Dermis microvascular lymphatic vessel endothelial cell (primary cell): ENCODE data around the gene ADCY7. TPM values are rescaled to one million over a fixed set of nuclear protein-coding genes. Genes with fewer than 3 reads are reported as not detected.
A peak's percentile ranks its signal among the peaks of the same experiment; 100 is the strongest.
"Not testable (repeated sequence)": the region's sequence is repeated elsewhere in the genome, so short reads cannot be mapped to it uniquely, and the experiment has no call there.

Experiments
- DNase-seq, 2 donors: peaks; one replicate each; pipeline versions ENCODE4 v3.0.0 to v3.0.0-alpha.2; 2010; ENCODE audit warnings: low read depth in 2 of 2
- total RNA-seq: library from RNA; depleted of rRNA; stranded (reverse); fragments of >200 nt; gene quantifications from 2 replicates; pipeline ENCODE4 v1.2.1, GENCODE V29; 2014

The ADCY7 gene
- total RNA-seq: 2.8 and 8.5 TPM in 2 replicates

DNA sequence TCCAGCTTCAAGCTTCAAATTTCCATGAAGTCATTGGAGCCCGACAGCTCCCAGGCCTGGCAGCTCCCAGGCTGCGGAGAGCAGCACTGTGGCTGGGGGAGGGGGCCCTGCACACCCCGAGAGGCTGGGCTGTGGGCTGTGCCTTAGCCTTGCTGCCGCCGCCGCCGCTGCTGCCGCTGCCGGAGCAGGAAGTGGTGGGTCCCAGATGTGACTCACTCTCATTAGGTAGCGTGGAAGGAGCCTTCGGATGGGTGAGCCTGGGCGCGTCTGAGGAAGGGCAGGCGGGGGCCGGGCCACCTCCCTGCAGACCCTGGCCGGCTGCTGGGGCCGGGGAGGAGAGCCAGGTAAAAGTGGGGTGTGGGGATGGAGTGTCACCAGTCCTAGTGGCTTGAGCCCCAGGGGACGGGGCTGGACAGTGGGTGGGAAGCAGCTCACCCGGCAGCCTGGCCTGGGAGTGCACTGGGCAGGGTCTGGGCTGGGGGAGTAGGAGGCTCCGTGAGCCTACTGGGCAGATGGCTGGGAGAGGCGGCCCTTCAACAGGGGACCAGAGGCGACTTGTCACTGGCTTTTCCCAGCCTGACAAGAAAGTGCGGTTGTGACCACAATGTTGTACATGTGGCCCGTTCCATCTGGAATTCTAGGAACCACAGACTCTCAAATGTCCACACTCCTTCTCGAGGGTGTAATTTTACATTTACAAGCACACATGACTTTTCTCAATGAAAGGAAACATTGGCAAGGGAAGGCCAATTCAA lies at the start of gene ADCY7:
Gene ADCY7, plus strand, starts transcription at position 215 of the 755 bp plus-strand sequence. CDS start 21,629 bp downstream, outside the sequence.
- DNase-seq: peak in 1 of 2 donors; percentile 52

DNA sequence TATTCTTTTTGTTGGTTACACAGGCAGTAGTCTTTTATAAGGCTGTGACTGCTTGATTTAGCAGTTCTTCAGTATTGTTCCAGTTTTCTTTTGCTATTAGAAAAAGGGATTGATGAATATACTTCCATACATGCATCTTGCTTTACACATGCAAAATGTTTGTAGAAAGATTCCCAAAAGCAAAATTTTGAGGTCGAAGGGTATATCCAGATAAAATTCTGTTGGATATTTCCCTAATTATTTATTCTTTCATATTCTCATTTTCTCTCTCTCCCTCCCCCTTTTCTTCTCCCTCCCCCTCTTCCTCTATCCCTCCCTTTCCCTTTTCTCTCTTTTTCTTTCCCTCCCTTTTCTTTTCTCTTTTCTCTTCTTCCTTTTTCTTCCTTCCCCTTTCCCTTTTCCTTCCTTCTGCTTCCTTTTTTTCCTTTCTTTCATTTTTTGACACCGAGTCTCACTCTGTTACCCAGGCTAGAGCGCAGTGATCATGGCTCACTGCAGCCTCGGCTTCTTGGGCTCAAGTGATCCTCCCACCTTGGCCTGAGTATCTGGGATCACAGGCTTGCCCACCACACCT lies 46.9 kb upstream of the ADCY7 start:
- DNase-seq: no peak

DNA sequence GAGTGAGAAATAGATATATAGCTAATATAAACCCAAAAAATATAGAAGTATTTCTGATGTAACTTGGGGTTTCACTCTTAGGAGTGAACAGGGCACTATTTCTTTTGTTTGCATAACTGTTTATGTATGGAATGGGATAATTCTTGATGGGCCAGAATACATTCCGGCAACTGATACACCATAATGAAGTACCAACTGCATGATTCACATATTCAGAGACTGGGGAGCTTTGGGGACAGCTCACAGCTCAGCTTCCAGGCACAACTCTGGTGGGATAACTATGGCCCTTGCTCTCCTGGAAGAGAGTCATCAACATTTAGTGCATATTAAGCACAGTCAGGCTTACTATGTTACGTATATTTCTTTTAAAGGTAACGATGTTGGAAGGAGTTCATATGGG lies 42.1 kb upstream of the ADCY7 start:
- DNase-seq: no peak

DNA sequence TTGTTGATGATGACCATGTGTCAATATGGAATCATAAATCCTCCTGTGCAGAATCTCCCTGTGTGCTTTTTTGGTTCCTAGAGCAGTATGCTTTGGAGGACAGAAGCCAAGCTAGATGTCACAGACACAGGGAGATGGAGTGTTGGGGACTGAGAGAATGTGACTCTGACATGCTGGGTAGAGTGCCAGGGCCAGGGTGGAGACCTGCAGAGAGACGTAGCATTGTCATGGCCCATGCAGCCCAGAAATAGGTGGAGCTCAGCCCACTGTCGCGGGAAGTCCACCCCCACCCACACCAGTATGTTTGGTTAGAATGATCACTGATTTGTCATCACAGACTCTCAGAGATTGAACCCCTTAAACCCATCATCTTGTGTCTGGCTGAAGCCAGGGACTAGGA lies 39.2 kb upstream of the ADCY7 start:
- no peak for DNase-seq

DNA sequence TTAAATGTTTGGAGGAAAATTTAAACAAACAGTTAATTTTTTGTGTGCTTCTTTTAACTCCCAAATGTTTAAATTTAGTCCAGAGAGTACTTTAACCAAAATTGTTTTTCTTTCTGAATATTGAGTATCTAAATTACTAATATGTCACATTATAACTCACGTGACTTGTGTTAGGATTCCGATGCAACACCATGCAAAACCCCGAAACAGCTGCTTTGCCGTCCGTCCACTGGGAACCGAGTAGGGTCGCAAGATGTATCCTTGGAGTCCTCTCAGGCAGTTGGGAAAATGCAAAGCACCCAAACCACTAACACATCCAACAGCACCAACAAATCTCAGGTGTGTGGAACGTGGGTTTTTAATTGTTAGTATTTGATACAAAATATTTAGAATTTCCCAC lies 38.7 kb upstream of the ADCY7 start:
- no peak for DNase-seq

DNA sequence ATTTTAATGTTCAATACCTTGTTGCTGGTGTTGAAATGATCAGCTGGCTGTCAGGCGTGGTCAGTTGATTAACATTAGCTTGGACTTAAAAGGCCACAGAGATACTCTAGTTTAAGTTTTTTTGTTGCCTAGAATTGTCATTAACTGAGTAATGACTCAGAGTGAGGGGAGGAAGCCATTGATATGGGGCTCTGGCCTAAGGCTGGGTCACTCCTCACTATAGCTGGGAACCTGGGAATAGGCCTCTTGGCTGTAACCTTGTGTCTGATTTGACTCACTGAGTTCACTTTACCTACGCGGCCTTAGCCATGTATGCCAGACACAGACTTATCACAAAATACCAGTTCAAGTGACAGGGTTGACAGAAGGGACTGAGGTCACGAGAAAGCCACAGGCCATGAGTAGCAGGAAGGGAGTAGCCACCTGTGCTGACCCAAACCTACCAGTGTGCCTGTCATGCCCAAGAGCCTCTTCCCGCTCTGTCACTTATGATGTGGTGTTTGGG lies 37.9 kb upstream of the ADCY7 start:
- no peak for DNase-seq

DNA sequence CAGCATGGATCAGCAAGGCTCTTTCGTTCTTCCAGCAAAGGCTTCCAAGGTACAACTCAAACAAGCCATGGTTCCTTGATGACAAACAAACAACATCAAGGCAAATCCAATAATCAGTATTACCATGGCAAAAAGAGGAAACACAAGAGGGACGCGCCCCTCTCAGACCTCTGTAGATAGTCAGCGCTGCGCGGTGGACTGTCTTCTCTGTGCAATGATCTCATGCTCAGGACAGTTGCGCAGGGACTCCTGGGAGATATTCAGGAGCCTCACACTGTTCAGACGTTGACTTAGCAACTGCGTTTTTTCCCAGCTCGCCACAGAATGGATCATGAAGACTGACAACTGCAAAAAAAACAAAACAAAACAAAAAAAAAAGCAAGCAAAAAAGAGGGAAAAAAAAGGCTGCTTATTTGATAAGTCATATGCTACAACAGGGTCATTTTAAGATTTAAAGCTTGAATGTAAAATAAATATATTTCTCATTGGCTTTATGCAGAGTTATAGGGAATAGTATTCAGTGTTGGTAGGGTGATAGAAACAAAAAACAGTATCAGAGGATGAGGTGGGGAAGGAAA lies 37.1 kb upstream of the ADCY7 start:
- DNase-seq: no peak

DNA sequence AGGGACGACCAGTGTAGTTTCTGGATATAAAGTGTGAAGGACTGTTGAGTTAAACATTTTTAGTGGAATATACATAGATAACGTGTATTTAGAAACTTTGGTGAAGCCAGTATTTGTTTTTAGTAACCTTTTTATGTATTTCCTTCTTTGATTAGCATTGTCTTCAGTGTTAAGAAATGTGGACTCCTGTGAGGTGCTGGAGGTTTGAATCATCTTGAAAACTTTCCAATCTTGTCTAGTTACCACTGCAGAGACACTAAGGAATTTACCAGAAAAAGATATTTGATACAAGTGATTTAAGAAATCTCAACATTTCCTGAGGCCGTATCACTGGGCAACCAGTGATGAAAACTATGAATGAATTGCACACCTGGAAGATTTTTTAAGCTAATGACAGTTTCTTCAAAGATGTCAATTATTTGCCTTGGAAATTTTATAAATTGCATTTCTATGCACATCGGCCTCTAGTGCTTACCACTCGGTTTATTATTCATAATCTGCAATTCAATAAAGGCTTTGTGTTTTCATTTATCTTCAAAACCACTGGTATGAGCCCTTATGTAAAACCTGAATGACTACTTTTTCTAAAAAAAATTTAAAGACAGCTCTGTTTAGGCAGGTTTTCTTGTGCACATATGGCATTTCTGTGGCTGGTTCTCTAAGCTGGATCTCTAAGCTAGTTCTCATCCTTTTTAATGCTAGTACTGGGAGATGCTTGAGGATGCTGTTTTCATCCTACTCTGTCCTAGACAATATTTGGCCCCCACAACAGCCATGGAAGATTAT lies 31.4 kb upstream of the ADCY7 start:
- no peak for DNase-seq

DNA sequence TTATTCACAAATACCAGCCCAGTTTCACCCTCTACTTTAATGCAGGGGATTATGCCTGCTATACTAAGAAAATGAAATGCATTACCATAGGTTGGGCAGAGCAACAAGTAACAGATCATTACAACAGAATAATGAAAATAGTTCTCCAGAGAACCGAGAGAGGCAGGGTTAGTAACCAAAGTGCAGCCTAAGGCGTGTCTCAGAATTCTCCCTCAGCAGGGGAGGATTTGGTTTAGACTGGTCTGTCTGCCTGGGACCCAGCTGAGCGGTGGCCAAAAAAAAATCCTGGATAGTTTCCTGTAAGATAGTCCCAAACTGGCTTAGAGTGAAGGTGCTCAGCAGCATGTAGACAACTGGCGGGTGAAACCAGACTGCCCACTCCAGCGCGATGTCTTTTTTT lies 30.8 kb upstream of the ADCY7 start:
- no peak for DNase-seq

DNA sequence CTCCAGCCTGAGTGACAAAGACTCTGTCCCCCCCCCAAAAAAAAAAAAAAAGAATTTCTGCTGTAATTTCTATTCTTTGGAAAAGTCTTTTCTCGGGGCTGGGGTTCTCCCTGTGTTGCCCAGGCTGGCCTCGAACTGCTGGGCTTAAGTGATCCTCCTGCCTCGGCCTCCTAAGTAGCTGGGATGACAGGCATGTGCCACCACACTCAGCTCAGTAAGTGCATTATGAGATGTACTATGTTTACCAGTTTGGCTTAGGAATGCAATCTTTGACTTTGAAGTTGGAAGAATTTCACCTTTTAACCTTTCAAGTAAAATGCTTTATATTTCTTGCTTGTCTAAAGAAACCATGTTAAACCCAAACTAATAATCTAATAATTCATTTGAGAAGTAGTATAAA lies 28.0 kb upstream of the ADCY7 start:
- no peak for DNase-seq

DNA sequence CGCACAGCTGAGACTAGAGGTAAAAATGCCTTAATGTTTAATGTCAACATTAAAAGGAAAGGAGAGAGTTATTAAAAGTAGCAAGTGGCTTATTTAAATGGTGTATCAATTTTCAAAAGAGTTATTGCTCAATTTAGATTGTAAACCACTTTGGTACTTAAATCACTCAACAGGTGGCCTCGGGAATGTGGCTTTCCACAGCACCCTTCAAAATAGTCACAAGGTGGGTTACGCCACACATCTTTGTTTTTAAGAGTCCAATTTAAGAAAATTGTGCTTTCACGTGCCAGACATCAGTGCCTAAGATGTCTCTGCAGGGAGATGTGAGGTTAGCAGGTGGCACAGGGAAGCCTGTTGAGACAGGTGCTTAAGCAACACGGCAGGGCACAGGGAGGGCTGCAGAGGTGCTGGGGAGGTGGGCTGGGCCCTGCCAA lies 27.5 kb upstream of the ADCY7 start:
- DNase-seq: no peak

DNA sequence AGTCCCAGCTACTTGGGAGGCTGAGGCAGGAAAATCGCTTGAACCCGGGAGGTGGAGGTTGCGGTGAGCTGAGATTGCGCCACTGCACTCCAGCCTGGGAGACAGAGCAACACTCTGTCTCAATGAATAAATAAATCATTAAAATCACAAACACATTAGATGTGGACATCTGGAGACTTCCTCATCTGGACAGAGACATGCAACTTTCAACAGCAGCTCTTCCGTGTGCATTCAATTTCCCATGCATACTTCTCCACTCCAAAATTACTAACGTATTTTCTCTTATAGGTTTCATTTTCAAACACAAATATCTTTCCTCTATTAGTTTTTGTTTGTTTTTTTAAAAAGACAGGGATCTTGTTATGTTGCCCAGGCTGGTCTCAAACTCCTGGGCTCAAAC lies 23.3 kb upstream of the ADCY7 start:
- DNase-seq: not testable (repeated sequence)

DNA sequence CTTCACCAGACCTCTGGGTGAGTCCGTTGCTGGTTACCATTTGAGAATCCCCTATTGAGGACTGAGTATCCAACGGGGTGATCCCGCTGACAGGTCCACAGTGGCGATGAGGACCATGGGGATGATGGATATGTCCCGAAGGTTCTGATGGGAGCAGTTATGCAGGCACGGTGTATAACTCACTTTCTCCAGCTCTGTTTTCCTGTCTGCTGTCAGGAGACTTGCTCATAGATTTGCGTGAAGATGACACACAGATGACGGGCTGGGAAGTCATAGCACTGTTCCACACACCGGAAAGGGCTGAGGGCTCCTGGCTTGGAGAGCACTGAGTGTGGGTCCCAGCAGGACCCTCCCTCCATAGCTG lies 22.2 kb upstream of the ADCY7 start:
- peak in 1 of 2 donors; percentile 14 for DNase-seq

DNA sequence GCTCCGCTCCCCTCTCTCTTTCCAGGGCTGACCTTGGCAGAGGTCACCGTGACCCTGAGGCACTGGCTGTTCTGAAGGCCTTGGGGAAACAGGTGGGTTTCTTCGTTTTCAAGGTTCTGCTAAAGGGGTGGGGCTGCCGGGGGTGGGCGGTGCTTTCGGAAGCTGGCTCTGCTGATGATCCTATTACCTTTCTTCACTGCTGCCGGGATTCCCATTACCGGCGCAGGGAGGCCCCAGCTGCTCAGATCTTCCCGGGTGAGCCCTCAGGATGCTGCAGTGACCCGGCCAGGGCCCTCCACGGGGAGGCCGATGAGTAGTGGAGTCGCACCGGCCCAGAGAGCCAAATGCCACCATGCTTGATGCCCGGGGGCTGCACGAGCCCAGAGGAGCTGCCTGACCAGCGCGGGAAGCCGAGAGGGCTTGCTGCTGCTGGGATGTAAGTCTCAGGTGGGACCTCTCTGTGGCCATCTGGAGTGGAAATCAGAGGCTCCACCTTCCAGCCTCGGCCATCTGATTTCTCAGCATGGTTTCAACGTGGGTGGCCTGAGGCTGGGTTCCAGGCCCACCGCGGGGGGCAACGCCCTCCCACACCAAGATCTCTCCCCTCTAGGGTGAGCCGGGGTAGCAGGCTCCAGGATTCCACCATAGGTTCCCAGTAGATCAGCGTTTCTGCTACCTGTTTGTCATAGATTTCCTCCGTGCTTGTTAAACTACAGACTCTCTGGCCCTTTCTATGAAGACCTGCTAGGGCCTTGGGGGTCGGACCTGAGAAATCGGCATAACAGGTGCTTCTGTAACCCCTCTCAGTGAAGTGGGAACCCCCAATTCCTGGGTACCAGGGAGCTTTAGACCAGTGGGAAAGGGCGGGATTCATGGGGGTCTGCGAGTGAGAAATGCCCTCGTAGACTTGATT lies 21.6 kb upstream of the ADCY7 start:
- no peak for DNase-seq

DNA sequence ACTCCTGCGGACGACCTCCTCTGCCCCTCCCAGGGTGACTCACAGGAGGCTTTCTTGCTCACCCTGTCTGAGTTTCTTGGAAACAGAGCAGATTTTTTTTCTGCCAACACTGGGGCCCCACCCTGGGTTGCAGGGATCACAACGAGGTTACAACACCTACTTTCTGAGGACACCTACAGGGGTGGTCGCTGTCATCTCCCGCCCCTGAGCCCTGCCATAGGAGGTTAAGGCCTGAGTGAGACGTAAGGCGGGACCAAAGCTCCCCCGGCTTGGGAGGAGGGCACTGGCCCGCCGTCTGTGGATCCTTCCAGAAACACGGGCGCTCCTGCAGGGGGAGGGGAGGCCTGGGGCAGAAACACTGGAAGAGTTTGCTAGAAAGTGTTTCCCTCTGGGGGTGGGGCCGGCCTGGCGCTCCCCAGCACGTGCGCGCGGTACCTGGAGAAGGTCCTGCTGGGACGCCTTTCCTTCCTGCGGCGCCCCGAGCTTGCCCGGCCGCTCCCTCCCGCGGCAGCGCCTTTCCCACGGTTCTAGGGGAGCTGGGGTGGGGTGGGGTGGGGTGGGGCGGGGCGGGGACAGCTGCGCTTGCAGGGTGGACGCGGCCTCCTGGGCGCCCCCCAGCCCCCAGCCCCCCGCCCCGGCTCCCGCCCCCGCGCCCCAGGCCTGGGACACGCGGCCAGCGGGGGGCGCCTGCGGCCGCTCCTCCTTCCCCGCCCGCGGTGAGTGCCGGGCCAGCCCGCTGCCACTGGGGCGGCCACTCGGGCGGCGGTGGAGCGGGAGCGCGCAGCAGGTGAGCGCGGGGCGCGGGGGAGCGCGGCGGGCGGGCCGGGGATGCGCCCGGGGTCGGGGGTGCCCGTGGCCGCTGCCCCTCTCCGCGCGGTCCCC lies 20.7 kb upstream of the ADCY7 start:
- DNase-seq: peak in 1 of 2 donors; percentile 40

DNA sequence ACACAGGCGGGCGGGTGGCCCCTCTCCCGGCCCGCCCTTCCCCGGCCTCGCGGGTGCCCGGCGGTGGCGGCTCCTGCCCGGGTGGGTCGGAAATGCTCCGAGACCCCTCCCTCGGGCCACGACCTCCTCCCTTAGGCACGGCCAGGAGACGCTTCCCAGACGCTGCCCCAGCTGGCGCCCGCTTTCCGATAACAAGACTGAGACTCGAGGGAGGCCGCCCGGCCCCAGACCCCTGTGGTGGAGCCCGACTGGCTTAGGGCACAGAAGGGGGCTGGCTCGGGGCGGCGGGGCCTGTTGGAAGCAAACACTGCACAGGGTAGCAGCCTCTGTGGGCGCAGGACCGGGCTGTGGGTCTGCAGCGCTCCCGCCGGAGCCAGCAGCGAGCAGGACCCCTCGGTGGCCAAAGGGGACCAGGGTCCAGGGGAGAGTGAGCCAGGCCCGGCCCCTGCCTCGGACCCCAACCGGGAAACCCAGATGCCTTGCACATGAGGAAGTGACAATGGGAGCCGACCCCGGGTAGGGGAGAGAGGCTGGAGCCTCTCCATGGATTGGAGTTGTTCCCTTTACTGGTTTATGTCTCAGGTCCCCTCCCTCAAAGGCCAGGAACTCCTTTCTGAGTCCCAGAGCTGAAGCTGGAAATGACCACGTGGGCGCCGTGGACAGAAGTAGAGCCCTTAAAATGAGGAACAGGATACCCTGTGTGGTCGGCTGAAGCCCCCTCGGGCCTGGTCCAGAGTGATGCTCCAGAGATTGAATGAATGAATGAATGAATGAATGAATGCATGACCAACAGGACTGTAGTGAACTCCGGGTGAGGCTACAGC lies 19.8 kb upstream of the ADCY7 start:
- peak in 1 of 2 donors; percentile 17 for DNase-seq

DNA sequence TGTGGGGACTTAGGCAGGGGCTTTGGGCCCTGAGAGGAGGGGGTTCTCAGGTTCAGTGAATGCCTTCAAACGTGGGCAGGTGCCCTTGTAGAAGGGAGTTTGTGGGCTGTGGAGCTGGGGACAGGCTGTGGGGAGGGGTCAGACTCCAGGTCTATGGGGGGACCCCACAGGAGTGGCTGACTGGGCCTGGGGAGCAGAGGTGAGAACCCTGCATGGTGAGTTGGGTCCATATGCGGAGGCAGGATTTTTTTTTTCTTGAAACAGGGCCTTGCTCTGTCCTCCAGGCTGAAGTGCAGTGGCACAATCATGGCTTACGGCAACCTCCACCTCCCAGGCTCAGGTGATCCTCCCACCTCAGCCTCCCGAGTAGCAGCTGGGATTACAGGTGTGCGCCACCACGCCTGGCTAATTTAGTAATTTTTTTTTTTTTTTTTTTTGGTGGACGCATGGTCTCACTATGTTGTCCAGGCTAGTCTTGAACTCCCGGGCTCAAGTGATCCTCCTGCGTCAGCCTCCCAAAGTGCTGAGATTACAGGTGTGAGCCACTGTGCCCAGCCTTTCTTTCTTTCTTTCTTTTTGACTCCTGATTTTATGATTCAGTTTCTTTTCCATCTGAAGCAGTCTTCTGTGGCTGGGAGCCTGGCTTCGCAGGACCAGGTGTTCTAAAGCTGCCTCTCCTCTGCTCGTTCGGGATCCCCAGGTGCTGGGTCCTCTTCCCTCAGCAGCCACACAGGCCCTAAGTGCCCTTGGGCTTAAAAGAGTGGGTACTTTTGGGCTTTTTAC lies 19.0 kb upstream of the ADCY7 start:
- DNase-seq: no peak

DNA sequence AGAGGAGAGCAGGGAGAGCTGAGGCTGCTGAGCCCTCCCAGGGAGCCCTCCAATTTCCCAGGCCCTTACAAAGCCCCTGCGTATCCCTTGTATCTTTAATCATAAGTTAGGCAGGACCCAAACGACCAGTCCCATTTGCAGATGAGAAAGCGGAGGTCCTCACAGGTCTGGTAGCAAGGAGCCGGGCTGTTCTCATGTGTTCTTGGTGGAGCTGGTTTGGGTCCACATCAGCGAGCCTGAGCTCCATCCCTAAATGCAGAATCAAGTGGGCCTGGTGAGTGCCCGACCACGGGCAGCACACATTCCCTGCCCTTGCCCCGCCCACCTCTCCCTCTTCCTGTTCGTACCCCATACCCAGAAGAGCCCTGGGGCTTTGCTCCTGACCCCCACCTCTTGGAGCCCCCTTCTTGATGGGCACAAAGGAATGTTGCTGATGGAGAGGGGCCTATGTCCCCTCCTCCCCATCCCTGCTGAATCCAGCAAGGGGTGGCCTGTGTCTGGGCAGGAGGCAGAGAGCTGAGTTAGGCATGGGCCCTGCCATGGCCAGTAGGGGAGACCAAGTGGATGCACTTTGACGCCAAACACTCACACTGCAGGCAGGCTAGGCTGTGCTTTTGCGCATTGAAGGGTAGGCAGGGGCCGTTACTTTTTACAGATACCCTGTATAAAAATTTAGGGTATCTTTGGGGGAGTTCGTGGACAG lies 18.3 kb upstream of the ADCY7 start:
- no peak for DNase-seq
